SK-N-DZ (cell line): Measurements from ENCODE around the gene LRP1.

ENCODE experiments used
- DNase-seq: peaks from one replicate; pipeline ENCODE4 v3.0.0-alpha.2; 2015; ENCODE audit warnings: low spot score

LRP1 gene

GRCh38 chr12:57133013-57133569 lies 4.8 kb downstream of the LRP1 start:
- no peak for DNase-seq

GRCh38 chr12:57133916-57134315 lies 5.6 kb downstream of the LRP1 start:
- DNase-seq = no peak

- DNase-seq = no peak
These were observed 6.7 kb downstream of the LRP1 start for GRCh38 chr12:57134949-57135348.

GRCh38 chr12:57135527-57136326 lies 7.4 kb downstream of the LRP1 start:
- DNase-seq = no peak

- DNase-seq = no peak
These were observed 10.4 kb downstream of the LRP1 start for GRCh38 chr12:57138526-57139272.

- no peak for DNase-seq
These were observed 11.7 kb downstream of the LRP1 start for GRCh38 chr12:57139796-57140649.

- no peak for DNase-seq
These were observed 13.0 kb downstream of the LRP1 start for GRCh38 chr12:57141249-57141648.

- no peak for DNase-seq
These were observed 13.8 kb downstream of the LRP1 start for GRCh38 chr12:57142121-57142520.

- DNase-seq = no peak
These were observed 14.4 kb downstream of the LRP1 start for GRCh38 chr12:57142727-57143126.

- no peak for DNase-seq
These were observed 15.2 kb downstream of the LRP1 start for GRCh38 chr12:57143454-57143853.

- DNase-seq = no peak
These were observed 17.3 kb downstream of the LRP1 start for GRCh38 chr12:57145460-57146059.

- no peak for DNase-seq
These were observed 17.8 kb downstream of the LRP1 start for GRCh38 chr12:57146092-57146491.

GRCh38 chr12:57146961-57147944 lies 19.0 kb downstream of the LRP1 start, which contains the start of gene LRP1-AS:
TSS of gene LRP1-AS (minus strand) at chr12:57147619.
- DNase-seq = peak; percentile 77

- DNase-seq = no peak
These were observed 20.4 kb downstream of the LRP1 start for GRCh38 chr12:57148469-57149244.

GRCh38 chr12:57149245-57149900 lies 21.1 kb downstream of the LRP1 start:
- DNase-seq = no peak

- no peak for DNase-seq
These were observed 22.2 kb downstream of the LRP1 start for GRCh38 chr12:57150400-57151000.

GRCh38 chr12:57151741-57152630 lies 23.7 kb downstream of the LRP1 start:
- DNase-seq = no peak
